ENCODE measurements around the gene CTAGE4.
"Not testable (repeated sequence)": the region's sequence is repeated elsewhere in the genome, so short reads cannot be mapped to it uniquely, and the experiment has no call there.

The CTAGE4 gene

GRCh38 chr7:144164784-144165183 lies 18.5 kb upstream of the CTAGE4 start:
- TF ChIP-seq POLR2AphosphoS5 (IDR thresholded peaks at IDR 0.05; ENCODE audit: low read depth): no peak
- TF ChIP-seq GABPA (IDR thresholded peaks at IDR 0.05; ENCODE audit: low read depth): no peak
- TF ChIP-seq REST (IDR thresholded peaks at IDR 0.05; ENCODE audit: insufficient replicate concordance, low read depth): no peak
- TF ChIP-seq, protein P1, sequence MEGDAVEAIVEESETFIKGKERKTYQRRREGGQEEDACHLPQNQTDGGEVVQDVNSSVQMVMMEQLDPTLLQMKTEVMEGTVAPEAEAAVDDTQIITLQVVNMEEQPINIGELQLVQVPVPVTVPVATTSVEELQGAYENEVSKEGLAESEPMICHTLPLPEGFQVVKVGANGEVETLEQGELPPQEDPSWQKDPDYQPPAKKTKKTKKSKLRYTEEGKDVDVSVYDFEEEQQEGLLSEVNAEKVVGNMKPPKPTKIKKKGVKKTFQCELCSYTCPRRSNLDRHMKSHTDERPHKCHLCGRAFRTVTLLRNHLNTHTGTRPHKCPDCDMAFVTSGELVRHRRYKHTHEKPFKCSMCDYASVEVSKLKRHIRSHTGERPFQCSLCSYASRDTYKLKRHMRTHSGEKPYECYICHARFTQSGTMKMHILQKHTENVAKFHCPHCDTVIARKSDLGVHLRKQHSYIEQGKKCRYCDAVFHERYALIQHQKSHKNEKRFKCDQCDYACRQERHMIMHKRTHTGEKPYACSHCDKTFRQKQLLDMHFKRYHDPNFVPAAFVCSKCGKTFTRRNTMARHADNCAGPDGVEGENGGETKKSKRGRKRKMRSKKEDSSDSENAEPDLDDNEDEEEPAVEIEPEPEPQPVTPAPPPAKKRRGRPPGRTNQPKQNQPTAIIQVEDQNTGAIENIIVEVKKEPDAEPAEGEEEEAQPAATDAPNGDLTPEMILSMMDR (IDR thresholded peaks at IDR 0.05; ENCODE audit: insufficient read depth, low read length): no peak
- no peak for TF ChIP-seq SPI1 (IDR thresholded peaks at IDR 0.05; ENCODE audit: borderline replicate concordance, low read depth)
- H3K4me3 ChIP-seq (replicated peaks; ENCODE audit: insufficient read depth, low read length): no peak overlapping the region
- no peak for DNase-seq (ENCODE audit: low read depth in 1 of 2, low spot score in 1 of 2)
- H3K27me3 ChIP-seq (ENCODE audit: insufficient read depth, poor library complexity, severe bottlenecking): peaks cover 4% of the 10 kb centered on the region
- no peak overlapping the region for H3K27ac ChIP-seq (replicated peaks)

DNA sequence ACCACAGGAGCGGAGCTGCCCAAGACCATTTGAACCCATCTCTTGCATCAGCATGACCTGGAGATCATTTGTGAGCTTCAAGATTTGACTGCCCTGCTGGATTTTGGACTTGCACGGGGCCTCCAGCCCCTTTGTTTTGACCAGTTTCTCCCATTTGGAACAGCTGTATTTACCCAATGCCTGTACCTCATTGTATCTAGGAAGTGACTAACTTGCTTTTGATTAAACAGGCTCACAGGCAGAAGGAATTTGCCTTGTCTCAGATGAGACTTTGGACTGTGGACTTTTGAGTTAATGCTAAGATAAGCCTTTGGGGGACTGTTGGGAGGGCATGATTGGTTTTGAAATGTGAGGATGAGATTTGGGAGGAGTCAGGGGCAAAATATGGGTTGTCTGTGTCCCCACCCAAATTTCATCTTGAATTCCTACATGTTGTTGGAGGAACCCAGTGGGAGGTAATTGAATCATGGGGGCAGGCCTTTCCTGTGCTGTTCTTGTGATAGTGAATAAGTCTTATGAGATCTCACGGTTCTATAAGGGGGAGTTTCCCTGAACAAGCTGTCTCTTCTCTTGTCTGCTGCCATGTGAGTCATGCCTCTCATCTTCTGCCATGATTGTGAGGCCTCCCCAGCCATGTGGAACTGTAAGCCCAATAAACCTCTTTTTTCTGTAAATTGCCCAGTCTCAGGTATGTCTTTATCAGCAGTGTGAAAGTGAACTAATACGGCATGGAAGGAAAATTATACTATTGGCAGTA lies 11.5 kb upstream of the CTAGE4 start:
- not testable (repeated sequence) for H3K27ac ChIP-seq (replicated peaks); H3K27me3 ChIP-seq (ENCODE audit: insufficient read depth, poor library complexity, severe bottlenecking); DNase-seq (ENCODE audit: low read depth in 1 of 2, low spot score in 1 of 2); H3K4me3 ChIP-seq (replicated peaks; ENCODE audit: insufficient read depth, low read length)

GRCh38 chr7:144174613-144175012 lies 8.7 kb upstream of the CTAGE4 start:
- Histone ChIP-seq H3K27ac (replicated peaks) (no peak overlapping the region), H3K4me3 (replicated peaks; ENCODE audit: insufficient read depth, low read length) (no peak overlapping the region), H3K27me3 (ENCODE audit: insufficient read depth, poor library complexity, severe bottlenecking) (no peaks in the 10 kb centered on the region)
- no peak for DNase-seq (ENCODE audit: low read depth in 1 of 2, low spot score in 1 of 2)
- TF ChIP-seq, protein P1 (IDR thresholded peaks at IDR 0.05; ENCODE audit: insufficient read depth, low read length): no peak
- no peak for TF ChIP-seq REST (IDR thresholded peaks at IDR 0.05; ENCODE audit: insufficient replicate concordance, low read depth)
- no peak for TF ChIP-seq SPI1 (IDR thresholded peaks at IDR 0.05; ENCODE audit: borderline replicate concordance, low read depth)
- TF ChIP-seq POLR2AphosphoS5 (IDR thresholded peaks at IDR 0.05; ENCODE audit: low read depth): no peak
- TF ChIP-seq GABPA (IDR thresholded peaks at IDR 0.05; ENCODE audit: low read depth): no peak

GRCh38 chr7:144178380-144179164 lies 4.7 kb upstream of the CTAGE4 start:
- H3K27ac ChIP-seq (replicated peaks); H3K4me3 ChIP-seq (replicated peaks; ENCODE audit: insufficient read depth, low read length); H3K27me3 ChIP-seq (ENCODE audit: insufficient read depth, poor library complexity, severe bottlenecking): not testable (repeated sequence)
- DNase-seq (ENCODE audit: low read depth in 1 of 2, low spot score in 1 of 2): peak in 1 of 2 experiments; percentile 14

DNA sequence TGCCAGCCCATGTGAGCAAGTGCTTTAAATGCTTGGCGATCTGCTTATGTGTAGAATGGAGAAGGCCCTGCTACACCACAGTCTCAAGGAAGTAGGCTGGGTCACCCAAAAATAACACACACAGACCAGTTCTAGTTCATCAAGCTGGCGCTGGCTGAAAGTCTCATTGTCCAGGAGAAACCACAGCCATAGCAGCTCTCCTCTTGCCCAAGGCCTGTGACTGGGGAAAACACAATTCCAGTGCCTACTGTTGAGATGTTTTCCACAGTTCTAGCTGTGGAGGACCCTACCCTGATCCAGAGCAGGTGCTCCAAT lies 4.1 kb upstream of the CTAGE4 start:
- not testable (repeated sequence) for DNase-seq (ENCODE audit: low read depth in 1 of 2, low spot score in 1 of 2); H3K4me3 ChIP-seq (replicated peaks; ENCODE audit: insufficient read depth, low read length); H3K27ac ChIP-seq (replicated peaks); H3K27me3 ChIP-seq (ENCODE audit: insufficient read depth, poor library complexity, severe bottlenecking)

- DNase-seq (ENCODE audit: low read depth in 1 of 2, low spot score in 1 of 2); H3K4me3 ChIP-seq (replicated peaks; ENCODE audit: insufficient read depth, low read length); H3K27ac ChIP-seq (replicated peaks); H3K27me3 ChIP-seq (ENCODE audit: insufficient read depth, poor library complexity, severe bottlenecking): not testable (repeated sequence)
Observed at GRCh38 chr7:144187848-144188247, 4.6 kb downstream of the CTAGE4 start.

GRCh38 chr7:144188578-144189171 lies 5.4 kb downstream of the CTAGE4 start:
- DNase-seq (ENCODE audit: low read depth in 1 of 2, low spot score in 1 of 2); H3K27me3 ChIP-seq (ENCODE audit: insufficient read depth, poor library complexity, severe bottlenecking); H3K4me3 ChIP-seq (replicated peaks; ENCODE audit: insufficient read depth, low read length); H3K27ac ChIP-seq (replicated peaks): not testable (repeated sequence)

DNA sequence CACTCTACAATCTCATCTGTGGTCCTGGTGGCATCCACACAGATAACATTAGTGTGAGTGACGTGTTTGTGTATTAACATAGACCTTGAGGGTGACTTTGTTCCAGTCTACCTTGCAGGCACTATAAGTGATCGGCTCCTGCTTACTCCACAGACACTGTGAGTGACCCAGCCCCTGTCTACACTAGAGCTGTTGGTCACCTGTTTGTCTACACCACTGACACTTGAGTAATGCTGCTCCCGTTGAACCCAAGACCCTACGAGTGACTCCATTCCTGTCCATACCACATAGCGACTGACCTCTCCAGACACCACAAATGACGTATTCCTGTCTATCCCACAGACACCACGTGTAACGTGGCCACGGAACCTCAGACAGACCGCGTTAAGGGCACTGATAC lies 10.5 kb downstream of the CTAGE4 start:
- not testable (repeated sequence) for H3K27me3 ChIP-seq (ENCODE audit: insufficient read depth, poor library complexity, severe bottlenecking); H3K4me3 ChIP-seq (replicated peaks; ENCODE audit: insufficient read depth, low read length); H3K27ac ChIP-seq (replicated peaks); DNase-seq (ENCODE audit: low read depth in 1 of 2, low spot score in 1 of 2)
